ENCODE data around the gene ATF5.

The ATF5 gene

DNA sequence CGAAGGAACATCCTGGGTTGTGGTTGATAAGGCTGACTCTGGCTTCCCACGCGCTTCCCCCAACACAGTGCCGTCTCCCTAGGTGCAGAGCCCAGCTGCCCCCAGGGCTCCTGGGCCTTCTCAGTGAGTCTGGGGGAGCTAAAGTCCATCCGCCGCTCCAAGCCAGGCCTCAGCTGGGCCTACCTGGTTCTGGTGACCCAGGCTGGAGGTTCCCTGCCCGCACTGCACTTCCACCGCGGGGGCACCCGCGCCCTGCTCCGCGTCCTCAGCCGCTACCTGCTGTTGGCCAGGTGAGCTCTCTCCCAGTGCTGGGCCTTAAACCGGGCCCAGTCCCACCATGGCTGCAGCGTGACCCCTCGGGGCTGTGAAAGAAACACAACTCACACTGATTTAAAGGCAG lies 47.8 kb upstream of the ATF5 start:
- H2AK5ac ChIP-seq (ENCODE audit: low read length, severe bottlenecking): no peak overlapping the region
- peaks cover 3% of the 10 kb centered on the region for H3K9me3 ChIP-seq (ENCODE audit: control insufficient read depth, low read length)
- WGBS: over 99% methylated on average over 17 of the region's 17 CpGs
- no peak overlapping the region for H2BK5ac ChIP-seq (ENCODE audit: low read depth, low read length, poor library complexity, severe bottlenecking)
- H3K36me3 ChIP-seq (ENCODE audit: control insufficient read depth in 1 of 2, insufficient read depth in 2 of 2, low read depth in 1 of 2, low read length in 2 of 2): peaks cover 65 to 72% of the 10 kb centered on the region in 2 experiments
- H3K27me3 ChIP-seq (ENCODE audit: control insufficient read depth in 1 of 2, insufficient read depth in 1 of 2, low read length in 2 of 2): no peaks in the 10 kb centered on the region
- no peak overlapping the region for H3K4ac ChIP-seq (ENCODE audit: low read depth in 1 of 2, low read length in 2 of 2)
- no peak overlapping the region for H3K14ac ChIP-seq (ENCODE audit: low read length in 2 of 2)
- H3K23ac ChIP-seq (ENCODE audit: low read length in 2 of 2): no peak overlapping the region
- H4K8ac ChIP-seq (ENCODE audit: low read length): no peak overlapping the region
- H2BK12ac ChIP-seq (ENCODE audit: low read length in 2 of 2): no peak overlapping the region
- H3K27ac ChIP-seq (ENCODE audit: low read length, poor library complexity, severe bottlenecking): no peak overlapping the region
- H3K9ac ChIP-seq (ENCODE audit: low read length): no peak overlapping the region
- DNase-seq: no peak
- H4K91ac ChIP-seq (ENCODE audit: low read length): no peak overlapping the region
- H3K79me1 ChIP-seq (replicated peaks; ENCODE audit: low read length, poor library complexity, severe bottlenecking): peaks cover 48% of the 10 kb centered on the region
- no peak overlapping the region for H2BK120ac ChIP-seq (ENCODE audit: low read depth, low read length)
- no peak overlapping the region for H2BK15ac ChIP-seq (ENCODE audit: low read depth, poor library complexity, severe bottlenecking)
- no peak overlapping the region for H2AFZ ChIP-seq (ENCODE audit: low read depth, low read length)
- H3K18ac ChIP-seq (ENCODE audit: low read depth in 1 of 2, low read length in 2 of 2): no peak overlapping the region
- peaks cover 18% of the 10 kb centered on the region for H3K4me1 ChIP-seq (ENCODE audit: control insufficient read depth, insufficient read depth, low read depth, low read length)
- no peak overlapping the region for H3K4me2 ChIP-seq (ENCODE audit: low read length, poor library complexity, severe bottlenecking)
- no peak overlapping the region for H3K4me3 ChIP-seq (ENCODE audit: insufficient read depth in 1 of 2, low read depth in 1 of 2, low read length in 2 of 2)

- Histone ChIP-seq H3K9me3 (ENCODE audit: control insufficient read depth, low read length) (peaks cover 3% of the 10 kb centered on the region), H3K4me3 (ENCODE audit: insufficient read depth in 1 of 2, low read depth in 1 of 2, low read length in 2 of 2) (no peak overlapping the region), H2BK5ac (ENCODE audit: low read depth, low read length, poor library complexity, severe bottlenecking) (no peak overlapping the region), H3K79me1 (replicated peaks; ENCODE audit: low read length, poor library complexity, severe bottlenecking) (peaks cover 48% of the 10 kb centered on the region), H3K9ac (ENCODE audit: low read length) (no peak overlapping the region), H3K27me3 (ENCODE audit: control insufficient read depth in 1 of 2, insufficient read depth in 1 of 2, low read length in 2 of 2) (no peaks in the 10 kb centered on the region), H2AK5ac (ENCODE audit: low read length, severe bottlenecking) (no peak overlapping the region), H3K27ac (ENCODE audit: low read length, poor library complexity, severe bottlenecking) (no peak overlapping the region), H2BK120ac (ENCODE audit: low read depth, low read length) (no peak overlapping the region), H3K4ac (ENCODE audit: low read depth in 1 of 2, low read length in 2 of 2) (no peak overlapping the region), H3K18ac (ENCODE audit: low read depth in 1 of 2, low read length in 2 of 2) (no peak overlapping the region), H3K4me1 (ENCODE audit: control insufficient read depth, insufficient read depth, low read depth, low read length) (peaks cover 18% of the 10 kb centered on the region), H4K8ac (ENCODE audit: low read length) (no peak overlapping the region), H4K91ac (ENCODE audit: low read length) (no peak overlapping the region), H3K4me2 (ENCODE audit: low read length, poor library complexity, severe bottlenecking) (no peak overlapping the region), H3K23ac (ENCODE audit: low read length in 2 of 2) (no peak overlapping the region), H3K36me3 (ENCODE audit: control insufficient read depth in 1 of 2, insufficient read depth in 2 of 2, low read depth in 1 of 2, low read length in 2 of 2) (peaks cover 66 to 77% of the 10 kb centered on the region in 2 experiments), H3K14ac (ENCODE audit: low read length in 2 of 2) (no peak overlapping the region), H2AFZ (ENCODE audit: low read depth, low read length) (no peak overlapping the region), H2BK12ac (ENCODE audit: low read length in 2 of 2) (no peak overlapping the region), H2BK15ac (ENCODE audit: low read depth, poor library complexity, severe bottlenecking) (no peak overlapping the region)
- WGBS: 96% methylated on average over 28 of the region's 31 CpGs
- no peak for DNase-seq
Observed at GRCh38 chr19:49881672-49882394, 47.2 kb upstream of the ATF5 start.

- Histone ChIP-seq H3K36me3 (ENCODE audit: control insufficient read depth in 1 of 2, insufficient read depth in 2 of 2, low read depth in 1 of 2, low read length in 2 of 2) (peaks cover 74 to 77% of the 10 kb centered on the region in 2 experiments), H2BK15ac (ENCODE audit: low read depth, poor library complexity, severe bottlenecking) (no peak overlapping the region), H2BK12ac (ENCODE audit: low read length in 2 of 2) (no peak overlapping the region), H4K91ac (ENCODE audit: low read length) (no peak overlapping the region), H3K23ac (ENCODE audit: low read length in 2 of 2) (no peak overlapping the region), H3K9ac (ENCODE audit: low read length) (no peak overlapping the region), H3K18ac (ENCODE audit: low read depth in 1 of 2, low read length in 2 of 2) (no peak overlapping the region), H2BK120ac (ENCODE audit: low read depth, low read length) (no peak overlapping the region), H2AFZ (ENCODE audit: low read depth, low read length) (no peak overlapping the region), H3K14ac (ENCODE audit: low read length in 2 of 2) (no peak overlapping the region), H3K4me1 (ENCODE audit: control insufficient read depth, insufficient read depth, low read depth, low read length) (peaks cover 20% of the 10 kb centered on the region), H3K27me3 (ENCODE audit: control insufficient read depth in 1 of 2, insufficient read depth in 1 of 2, low read length in 2 of 2) (no peaks in the 10 kb centered on the region), H3K79me1 (replicated peaks; ENCODE audit: low read length, poor library complexity, severe bottlenecking) (peaks cover 48% of the 10 kb centered on the region), H3K4me2 (ENCODE audit: low read length, poor library complexity, severe bottlenecking) (no peak overlapping the region), H2BK5ac (ENCODE audit: low read depth, low read length, poor library complexity, severe bottlenecking) (no peak overlapping the region), H3K9me3 (ENCODE audit: control insufficient read depth, low read length) (peaks cover 3% of the 10 kb centered on the region), H3K4me3 (ENCODE audit: insufficient read depth in 1 of 2, low read depth in 1 of 2, low read length in 2 of 2) (no peak overlapping the region), H3K4ac (ENCODE audit: low read depth in 1 of 2, low read length in 2 of 2) (no peak overlapping the region), H3K27ac (ENCODE audit: low read length, poor library complexity, severe bottlenecking) (no peak overlapping the region), H4K8ac (ENCODE audit: low read length) (no peak overlapping the region), H2AK5ac (ENCODE audit: low read length, severe bottlenecking) (no peak overlapping the region)
- DNase-seq: no peak
- 97% methylated on average over 14 of the region's 14 CpGs for WGBS
Observed at GRCh38 chr19:49882643-49883042, 46.4 kb upstream of the ATF5 start.

DNA sequence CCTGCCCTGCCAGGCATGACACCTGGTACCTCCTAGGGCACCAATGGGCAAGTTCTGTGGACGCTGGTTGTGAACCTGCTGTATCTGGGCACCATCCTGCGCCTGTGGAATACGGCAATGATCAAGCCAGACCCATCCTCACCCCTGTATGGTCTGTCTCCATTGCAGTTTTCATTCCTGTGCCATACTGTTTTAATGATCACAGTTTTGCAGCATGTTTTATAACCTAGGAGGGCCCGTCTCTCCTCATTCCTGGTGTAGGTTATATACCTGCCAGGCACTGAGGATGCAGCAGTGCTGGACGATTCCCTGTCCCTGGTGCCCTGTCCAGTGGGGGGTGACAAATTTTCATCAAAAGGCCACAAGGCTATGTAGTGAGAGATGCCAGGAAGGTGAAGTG lies 45.9 kb upstream of the ATF5 start:
- no peak overlapping the region for H2BK15ac ChIP-seq (ENCODE audit: low read depth, poor library complexity, severe bottlenecking)
- H3K9ac ChIP-seq (ENCODE audit: low read length): no peak overlapping the region
- no peak overlapping the region for H2AK5ac ChIP-seq (ENCODE audit: low read length, severe bottlenecking)
- no peak overlapping the region for H3K14ac ChIP-seq (ENCODE audit: low read length in 2 of 2)
- no peak overlapping the region for H3K18ac ChIP-seq (ENCODE audit: low read depth in 1 of 2, low read length in 2 of 2)
- peaks cover 20% of the 10 kb centered on the region for H3K4me1 ChIP-seq (ENCODE audit: control insufficient read depth, insufficient read depth, low read depth, low read length)
- no peak overlapping the region for H2BK12ac ChIP-seq (ENCODE audit: low read length in 2 of 2)
- no peak overlapping the region for H3K4me3 ChIP-seq (ENCODE audit: insufficient read depth in 1 of 2, low read depth in 1 of 2, low read length in 2 of 2)
- H3K23ac ChIP-seq (ENCODE audit: low read length in 2 of 2): no peak overlapping the region
- H4K8ac ChIP-seq (ENCODE audit: low read length): no peak overlapping the region
- H2AFZ ChIP-seq (ENCODE audit: low read depth, low read length): no peak overlapping the region
- peaks cover 3% of the 10 kb centered on the region for H3K9me3 ChIP-seq (ENCODE audit: control insufficient read depth, low read length)
- H3K79me1 ChIP-seq (replicated peaks; ENCODE audit: low read length, poor library complexity, severe bottlenecking): peaks cover 48% of the 10 kb centered on the region
- H3K4ac ChIP-seq (ENCODE audit: low read depth in 1 of 2, low read length in 2 of 2): no peak overlapping the region
- no peak overlapping the region for H2BK120ac ChIP-seq (ENCODE audit: low read depth, low read length)
- DNase-seq: no peak
- H3K4me2 ChIP-seq (ENCODE audit: low read length, poor library complexity, severe bottlenecking): no peak overlapping the region
- no peaks in the 10 kb centered on the region for H3K27me3 ChIP-seq (ENCODE audit: control insufficient read depth in 1 of 2, insufficient read depth in 1 of 2, low read length in 2 of 2)
- peaks cover 77 to 78% of the 10 kb centered on the region in 2 experiments for H3K36me3 ChIP-seq (ENCODE audit: control insufficient read depth in 1 of 2, insufficient read depth in 2 of 2, low read depth in 1 of 2, low read length in 2 of 2)
- H2BK5ac ChIP-seq (ENCODE audit: low read depth, low read length, poor library complexity, severe bottlenecking): no peak overlapping the region
- H3K27ac ChIP-seq (ENCODE audit: low read length, poor library complexity, severe bottlenecking): no peak overlapping the region
- 96% methylated on average over 5 of the region's 5 CpGs for WGBS
- H4K91ac ChIP-seq (ENCODE audit: low read length): no peak overlapping the region
